ENCODE measurements around the gene GBP1. TPM values are rescaled to one million over a fixed set of nuclear protein-coding genes. Genes with fewer than 3 reads are reported as not detected.

GBP1 gene
- total and polyA plus RNA-seq, 2 of the 8 experiments (the other 6 are each of a cell fraction or from before 2014, with no cell fraction given) = not detected

- no peak for DNase-seq (ENCODE audit: low read depth in 1 of 2, low spot score in 2 of 2)
- H2AFZ ChIP-seq (ENCODE audit: low read length) = no peak overlapping the region
- no peaks in the 10 kb centered on the region for H3K23me2 ChIP-seq (ENCODE audit: low read depth, low read length)
- H2BK12ac ChIP-seq (ENCODE audit: low read depth, low read length) = no peak overlapping the region
- H2BK5ac ChIP-seq (ENCODE audit: low read depth, low read length) = no peak overlapping the region
- CTCF ChIA-PET (ENCODE audit: partially characterized antibody) = interaction anchor here (1.0 kb wide), 1 partner anchor 27 kb away, joined by 3 read pairs; no protein-coding TSS in a partner anchor
- no peaks in the 10 kb centered on the region for H3K27me3 ChIP-seq (replicated peaks in 1 of 4; ENCODE audit: control insufficient read depth in 3 of 4, extremely low read depth in 1 of 4, insufficient read depth in 3 of 4, low read length in 3 of 4)
- no peak overlapping the region for H3K23ac ChIP-seq (ENCODE audit: insufficient read length)
- H2AK5ac ChIP-seq (ENCODE audit: low read depth, low read length) = no peak overlapping the region
- no peak overlapping the region for H3K14ac ChIP-seq (ENCODE audit: insufficient read length)
- no peaks in the 10 kb centered on the region for H3K79me2 ChIP-seq (ENCODE audit: control insufficient read depth in 1 of 2, insufficient read depth in 2 of 2, low read length in 2 of 2)
- POLR2A ChIA-PET (ENCODE audit: partially characterized antibody) = no interaction called here
- peaks cover 8 to 11% of the 10 kb centered on the region in 2 experiments; a peak in 3 of 4 replicates for H3K9me3 ChIP-seq (ENCODE audit: insufficient read depth in 2 of 2, low read depth in 1 of 2, low read length in 1 of 2)
- H3K18ac ChIP-seq (ENCODE audit: extremely low read depth, low read length) = no peak overlapping the region
- H3K4ac ChIP-seq (replicated peaks; ENCODE audit: insufficient read length, low read depth, low read length) = no peak overlapping the region
- H3K27ac ChIP-seq (ENCODE audit: low read depth, low read length) = no peak overlapping the region
- no peak overlapping the region for H2BK120ac ChIP-seq (replicated peaks; ENCODE audit: low read depth, low read length)
- no peak overlapping the region for H3K56ac ChIP-seq (replicated peaks; ENCODE audit: insufficient read length, low read depth, low read length)
- no peak overlapping the region for H3K4me3 ChIP-seq (ENCODE audit: extremely low read depth in 1 of 4, insufficient read depth in 2 of 4, low read depth in 3 of 4, low read length in 4 of 4)
- no peak for FAIRE-seq
- TF ChIP-seq ZNF274 (IDR thresholded peaks at IDR 0.05; ENCODE audit: borderline replicate concordance, extremely low read depth, low read length) (no peak), HDAC6 (IDR thresholded peaks at IDR 0.05; ENCODE audit: low read depth, low read length) (no peak)
- no peaks in the 10 kb centered on the region for H3K79me1 ChIP-seq (ENCODE audit: low read depth, low read length)
- H3K9ac ChIP-seq (replicated peaks in 1 of 4; ENCODE audit: extremely low read depth in 1 of 4, low read depth in 3 of 4, low read length in 3 of 4) = no peak overlapping the region
- H4K5ac ChIP-seq (ENCODE audit: insufficient read length, low read depth, low read length) = no peak overlapping the region
- no peak overlapping the region for H2BK15ac ChIP-seq (ENCODE audit: low read length)
- no peak overlapping the region for H4K91ac ChIP-seq (replicated peaks; ENCODE audit: insufficient read length, low read length)
- WGBS, 2 experiments (ENCODE audit: extremely low coverage in 1 of 2, insufficient coverage in 1 of 2, insufficient read length in 1 of 2, insufficient replicate concordance in 2 of 2, low coverage in 1 of 2, low lambda C conversion rate in 2 of 2, missing lambda C conversion rate in 1 of 2) = 63% methylated on average over 3 of the region's 3 CpGs; no CpG with 5 or more reads in 1 of the 2 experiments
- H4K20me1 ChIP-seq (replicated peaks in 1 of 2; ENCODE audit: control insufficient read depth in 1 of 2, insufficient read depth in 2 of 2, low read length in 2 of 2) = no peaks in the 10 kb centered on the region
- no peaks in the 10 kb centered on the region for H3K4me1 ChIP-seq (replicated peaks in 1 of 4; ENCODE audit: control insufficient read depth in 3 of 4, insufficient read depth in 4 of 4, low read length in 3 of 4)
- H2BK20ac ChIP-seq (ENCODE audit: low read length) = no peak overlapping the region
- no peaks in the 10 kb centered on the region for H3K36me3 ChIP-seq (ENCODE audit: control insufficient read depth in 2 of 4, insufficient read depth in 4 of 4, low read length in 3 of 4)
- H3K4me2 ChIP-seq (ENCODE audit: insufficient read depth in 1 of 2, low read depth in 2 of 2, low read length in 2 of 2) = no peak overlapping the region
- no peak overlapping the region for H4K8ac ChIP-seq (ENCODE audit: extremely low read depth, insufficient read depth, low read length)
Measured at GRCh38 chr1:89047734-89048133, 17.3 kb downstream of the GBP1 start.
